CD14-positive monocyte (primary cell): ENCODE data around the gene RAB24. TPM values are rescaled to one million over a fixed set of nuclear protein-coding genes. Genes with fewer than 3 reads are reported as not detected.

ENCODE experiments used
- DNase-seq, 3 donors: peaks; one replicate each; pipeline ENCODE4 v3.0.0-alpha.2; 2011 to 2022
- H2AFZ ChIP-seq: 2 replicates; pipeline ENCODE4 v1.6.0; 2012; ENCODE audit warnings: mild to moderate bottlenecking, low read depth, low read length, inconsistent platforms; ENCODE audit not compliant: insufficient read depth, poor library complexity, severe bottlenecking
- H3K27ac ChIP-seq, 2 donors: 1 replicate in 1 of 2; 2 replicates in 1 of 2; pipeline ENCODE4 v1.5.1; 2012 to 2013; ENCODE audit warnings: low read length in 2 of 2, control low read depth in 1 of 2, inconsistent platforms in 1 of 2, low read depth in 1 of 2, mild to moderate bottlenecking in 1 of 2
- H3K27me3 ChIP-seq, 2 donors: one replicate each; pipeline versions ENCODE4 v1.6.0 to v1.6.1; 2011 to 2013; ENCODE audit warnings: low read length in 2 of 2; ENCODE audit not compliant: control insufficient read depth in 2 of 2, insufficient read depth in 2 of 2
- H3K36me3 ChIP-seq, 2 donors: replicated peaks in 1 of 2; 1 replicate in 1 of 2; 2 replicates in 1 of 2; pipeline versions ENCODE4 v1.5.1 to v1.6.1; 2012 to 2013; ENCODE audit warnings: low read length in 2 of 2, control low read depth in 1 of 2, inconsistent platforms in 1 of 2, mild to moderate bottlenecking in 1 of 2; ENCODE audit not compliant: insufficient read depth in 2 of 2, control insufficient read depth in 1 of 2
- H3K4me1 ChIP-seq, 2 donors: 1 replicate in 1 of 2; 2 replicates in 1 of 2; pipeline versions ENCODE4 v1.5.1 to v1.6.1; 2012 to 2013; ENCODE audit warnings: low read length in 2 of 2, control low read depth in 1 of 2, inconsistent platforms in 1 of 2, mild to moderate bottlenecking in 1 of 2, moderate library complexity in 1 of 2; ENCODE audit not compliant: insufficient read depth in 2 of 2, control insufficient read depth in 1 of 2
- H3K4me2 ChIP-seq: replicated peaks from 2 replicates; pipeline ENCODE3; 2012; ENCODE audit warnings: low read length, moderate library complexity, mild to moderate bottlenecking; ENCODE audit not compliant: poor library complexity, severe bottlenecking; ENCODE audit errors: extremely low read depth
- H3K4me3 ChIP-seq, 3 experiments: fragments of 200-600 bp in 1 of 3; sonication (generic) in 1 of 3; replicated peaks in 1 of 3; 1 replicate in 2 of 3; 2 replicates in 1 of 3; pipeline ENCODE4 v1.5.1; 2011 to 2013; ENCODE audit warnings: low read length in 3 of 3, mild to moderate bottlenecking in 3 of 3, control low read depth in 2 of 3, low read depth in 2 of 3, inconsistent platforms in 1 of 3, moderate library complexity in 1 of 3
- H3K79me2 ChIP-seq: 2 replicates; pipeline ENCODE4 v1.6.0; 2012; ENCODE audit warnings: mild to moderate bottlenecking, control low read depth, inconsistent platforms, low read length, moderate library complexity; ENCODE audit not compliant: insufficient read depth
- H3K9ac ChIP-seq: 2 replicates; pipeline ENCODE4 v1.6.0; 2017; ENCODE audit warnings: low read length, mild to moderate bottlenecking; ENCODE audit not compliant: insufficient read depth, poor library complexity, severe bottlenecking
- H3K9me3 ChIP-seq, 2 donors: replicated peaks in 1 of 2; 1 replicate in 1 of 2; 2 replicates in 1 of 2; pipeline versions ENCODE4 v1.5.1 to v1.6.1; 2012 to 2013; ENCODE audit warnings: low read length in 2 of 2, control low read depth in 1 of 2; ENCODE audit not compliant: control insufficient read depth in 1 of 2, insufficient read depth in 1 of 2
- H4K20me1 ChIP-seq: 2 replicates; pipeline ENCODE4 v1.6.0; 2012; ENCODE audit warnings: mild to moderate bottlenecking, low read length, control low read depth, moderate library complexity; ENCODE audit not compliant: insufficient read depth
- H3K27ac Mint-ChIP-seq, 7 donors: one replicate each; pipeline ENCODE4 v1.8.0; 2020; ENCODE audit warnings: mild to moderate bottlenecking in 7 of 7, mixed read lengths in 7 of 7, moderate library complexity in 6 of 7, inconsistent platforms in 2 of 7
- H3K27me3 Mint-ChIP-seq, 3 donors: one replicate each; pipeline ENCODE4 v1.8.0; 2021 to 2022; ENCODE audit warnings: low read depth in 3 of 3, mild to moderate bottlenecking in 3 of 3, mixed read lengths in 3 of 3, moderate library complexity in 3 of 3, inconsistent platforms in 1 of 3
- H3K36me3 Mint-ChIP-seq, 2 donors: one replicate each; pipeline ENCODE4 v1.8.0; 2020; ENCODE audit warnings: mixed read lengths in 2 of 2, inconsistent platforms in 1 of 2, mild to moderate bottlenecking in 1 of 2
- H3K4me1 Mint-ChIP-seq: one replicate; pipeline ENCODE4 v1.8.0; 2020; ENCODE audit warnings: mild to moderate bottlenecking, mixed read lengths
- H3K4me3 Mint-ChIP-seq, 2 donors: one replicate each; pipeline ENCODE4 v1.8.0; 2020; ENCODE audit warnings: mild to moderate bottlenecking in 2 of 2, mixed read lengths in 2 of 2, moderate library complexity in 1 of 2
- H3K9me3 Mint-ChIP-seq, 7 donors: one replicate each; pipeline ENCODE4 v1.8.0; 2020 to 2022; ENCODE audit warnings: mixed read lengths in 7 of 7, mild to moderate bottlenecking in 6 of 7, moderate library complexity in 6 of 7, inconsistent platforms in 2 of 7
- WGBS: methylation state at CpG from one replicate; pipeline ENCODE4 v1.1.5; 2013; ENCODE audit warnings: missing lambda C conversion rate; ENCODE audit not compliant: insufficient coverage; 5-methylcytosine and 5-hydroxymethylcytosine counted together
- intact Hi-C, 2 donors: fragments of 100-400 bp; cut with micrococcal nuclease; formaldehyde crosslinking; loops; one replicate each; pipeline versions ENCODE4 v1.15.0 to v1.15.1; 2023
- polyA plus RNA-seq, 3 donors: library from polyadenylated mRNA; depleted of rRNA in 1 of 3; unstranded in 2 of 3; stranded (reverse) in 1 of 3; fragments of 300-500 nt in 2 of 3; fragments of >200 nt in 1 of 3; fragmentation: Illumina TruSeq in 2 of 3; gene quantifications; 1 replicate in 2 of 3; 2 replicates in 1 of 3; pipeline ENCODE4 v1.2.3, GENCODE V29; 2012 to 2021
- TF ChIP-seq, protein P1 (sequence below): fragments of 200-600 bp; IDR thresholded peaks from one replicate; pipeline ENCODE4 v1.8.0; 2022; ENCODE audit warnings: antibody characterized with exemption, mild to moderate bottlenecking

RAB24 gene
- polyA plus RNA-seq, 3 donors: 74.3 to 465 (median 94.4) TPM

DNA sequence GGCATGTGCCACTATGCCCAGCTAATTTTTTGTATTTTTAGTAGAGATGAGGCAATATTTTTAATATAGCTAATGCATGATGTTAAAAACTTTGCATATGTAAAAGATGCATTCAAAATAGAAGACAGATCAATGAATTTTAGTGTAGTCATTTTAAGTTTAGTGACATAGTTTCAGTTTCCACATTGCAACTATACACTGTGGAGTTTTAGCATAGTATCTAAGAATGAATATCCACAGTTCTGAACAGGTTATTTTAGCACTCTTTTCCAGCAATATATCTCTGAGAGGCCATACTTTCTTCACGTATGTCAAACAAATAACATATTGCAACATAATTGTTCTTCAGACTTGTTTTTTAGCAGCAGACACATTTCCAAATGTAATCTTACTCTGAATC is 39.3 kb downstream of the RAB24 start:
- TF ChIP-seq, protein P1, sequence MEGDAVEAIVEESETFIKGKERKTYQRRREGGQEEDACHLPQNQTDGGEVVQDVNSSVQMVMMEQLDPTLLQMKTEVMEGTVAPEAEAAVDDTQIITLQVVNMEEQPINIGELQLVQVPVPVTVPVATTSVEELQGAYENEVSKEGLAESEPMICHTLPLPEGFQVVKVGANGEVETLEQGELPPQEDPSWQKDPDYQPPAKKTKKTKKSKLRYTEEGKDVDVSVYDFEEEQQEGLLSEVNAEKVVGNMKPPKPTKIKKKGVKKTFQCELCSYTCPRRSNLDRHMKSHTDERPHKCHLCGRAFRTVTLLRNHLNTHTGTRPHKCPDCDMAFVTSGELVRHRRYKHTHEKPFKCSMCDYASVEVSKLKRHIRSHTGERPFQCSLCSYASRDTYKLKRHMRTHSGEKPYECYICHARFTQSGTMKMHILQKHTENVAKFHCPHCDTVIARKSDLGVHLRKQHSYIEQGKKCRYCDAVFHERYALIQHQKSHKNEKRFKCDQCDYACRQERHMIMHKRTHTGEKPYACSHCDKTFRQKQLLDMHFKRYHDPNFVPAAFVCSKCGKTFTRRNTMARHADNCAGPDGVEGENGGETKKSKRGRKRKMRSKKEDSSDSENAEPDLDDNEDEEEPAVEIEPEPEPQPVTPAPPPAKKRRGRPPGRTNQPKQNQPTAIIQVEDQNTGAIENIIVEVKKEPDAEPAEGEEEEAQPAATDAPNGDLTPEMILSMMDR: no peak
- H3K4me3 Mint-ChIP-seq: no peak overlapping the region
- no peaks in the 10 kb centered on the region for H3K4me1 Mint-ChIP-seq
- H3K9ac ChIP-seq: no peak overlapping the region
- H3K27me3 Mint-ChIP-seq: no peaks in the 10 kb centered on the region
- H3K27me3 ChIP-seq: no peaks in the 10 kb centered on the region
- no peak overlapping the region for H3K27ac Mint-ChIP-seq
- no peaks in the 10 kb centered on the region for H3K79me2 ChIP-seq
- no peaks in the 10 kb centered on the region for H3K9me3 ChIP-seq
- H3K4me1 ChIP-seq: no peaks in the 10 kb centered on the region
- intact Hi-C loops: no loop called here
- no peak overlapping the region for H3K27ac ChIP-seq
- peaks cover 12% of the 10 kb centered on the region for H4K20me1 ChIP-seq
- peaks cover 84 to 99% of the 10 kb centered on the region in 2 donors for H3K36me3 ChIP-seq
- no peak for DNase-seq
- no peak overlapping the region for H3K4me2 ChIP-seq
- no peak overlapping the region for H2AFZ ChIP-seq
- H3K36me3 Mint-ChIP-seq: peaks cover 73 to 88% of the 10 kb centered on the region in 2 donors
- WGBS: 83% methylated on average over 1 of the region's 1 CpG
- no peak overlapping the region for H3K4me3 ChIP-seq
- no peaks in the 10 kb centered on the region for H3K9me3 Mint-ChIP-seq

DNA sequence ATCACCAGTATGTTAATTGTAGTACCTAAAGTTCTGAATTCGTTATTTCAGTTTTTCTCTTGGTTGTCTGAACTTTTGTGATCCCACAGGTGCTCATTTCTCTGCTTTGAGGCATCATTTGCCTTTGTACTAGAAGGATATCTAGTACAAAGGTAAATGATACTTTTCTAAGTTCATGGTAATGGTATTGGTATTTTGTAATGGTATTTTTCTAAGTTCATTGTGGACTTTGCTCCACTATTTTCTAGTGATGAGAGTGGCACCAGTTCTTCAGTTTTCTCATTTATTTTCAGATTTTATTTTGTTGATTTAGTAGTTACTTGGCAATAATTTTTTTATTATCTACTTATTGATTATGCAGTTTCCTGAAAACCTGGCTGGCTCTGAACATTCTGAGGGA is 42.0 kb downstream of the RAB24 start:
- H3K9ac ChIP-seq: no peak overlapping the region
- no peak for DNase-seq
- Mint-ChIP-seq H3K9me3 (no peaks in the 10 kb centered on the region), H3K4me3 (no peak overlapping the region), H3K27me3 (no peaks in the 10 kb centered on the region), H3K27ac (no peak overlapping the region), H3K4me1 (no peaks in the 10 kb centered on the region), H3K36me3 (peaks cover 76 to 91% of the 10 kb centered on the region in 2 donors)
- H3K4me3 ChIP-seq: no peak overlapping the region
- H3K4me2 ChIP-seq: no peak overlapping the region
- H3K27me3 ChIP-seq: no peaks in the 10 kb centered on the region
- H3K79me2 ChIP-seq: no peaks in the 10 kb centered on the region
- WGBS: 100% methylated on average over 1 of the region's 1 CpG
- no peaks in the 10 kb centered on the region for H3K9me3 ChIP-seq
- H4K20me1 ChIP-seq: peaks cover 17% of the 10 kb centered on the region
- H2AFZ ChIP-seq: no peak overlapping the region
- H3K36me3 ChIP-seq: peaks cover 84 to 97% of the 10 kb centered on the region in 2 donors
- H3K27ac ChIP-seq: no peak overlapping the region
- H3K4me1 ChIP-seq: no peaks in the 10 kb centered on the region
- TF ChIP-seq, protein P1: no peak
- intact Hi-C loops: no loop called here
